Psoas muscle (tissue), 8 donors: ENCODE measurements around the gene WBP1. TPM values are rescaled to one million over a fixed set of nuclear protein-coding genes. Genes with fewer than 3 reads are reported as not detected.

Source experiments
- ATAC-seq, 4 donors: fragments of 200-7000 bp; cut with Tn5 transposase; one replicate each; pipeline ENCODE4 v1.9.1; 2020; ENCODE audit warnings: moderate library complexity in 3 of 4, mild to moderate bottlenecking in 2 of 4
- DNase-seq, 2 donors: peaks; one replicate each; pipeline ENCODE4 v3.0.0-alpha.2; 2020
- H3K27ac ChIP-seq: fragments of 200-600 bp; one replicate; pipeline ENCODE4 v1.8.0; 2022
- H3K27me3 ChIP-seq, 3 donors: fragments of 200-600 bp in 1 of 3; one replicate each; pipeline versions ENCODE4 v1.6.1 to v1.8.0; 2013 to 2022; ENCODE audit warnings: low read length in 2 of 3, mild to moderate bottlenecking in 2 of 3, moderate library complexity in 1 of 3; ENCODE audit not compliant: insufficient read depth in 3 of 3
- H3K36me3 ChIP-seq, 2 donors: fragments of 200-600 bp in 1 of 2; one replicate each; pipeline versions ENCODE4 v1.6.1 to v1.8.0; 2013 to 2022; ENCODE audit warnings: low read depth in 1 of 2, mild to moderate bottlenecking in 1 of 2, moderate library complexity in 1 of 2; ENCODE audit not compliant: insufficient read depth in 1 of 2
- H3K4me1 ChIP-seq: fragments of 200-600 bp; one replicate; pipeline ENCODE4 v1.8.0; 2022
- H3K4me3 ChIP-seq: fragments of 200-600 bp; one replicate; pipeline ENCODE4 v1.8.0; 2022; ENCODE audit warnings: mild to moderate bottlenecking
- H3K9me3 ChIP-seq: fragments of 200-600 bp; one replicate; pipeline ENCODE4 v1.8.0; 2022
- WGBS, 3 donors: extraction: QIAGEN DNeasy Blood & Tissue Kit; methylation state at CpG; one replicate each; pipeline versions ENCODE4 v1.1.6 to v1.1.7; 2013; 5-methylcytosine and 5-hydroxymethylcytosine counted together
- intact Hi-C, 2 donors: fragments of 100-400 bp; cut with DNase I; formaldehyde crosslinking; loops; one replicate each; pipeline versions ENCODE4 v1.11.0 to v1.14.2; 2022
- polyA plus RNA-seq, 3 donors: library from polyadenylated mRNA; stranded (reverse); fragments of 200-250 nt; gene quantifications; one replicate each; pipeline ENCODE4 v1.2.3, GENCODE V29; 2013
- total RNA-seq, 4 donors: library from RNA; stranded (reverse); fragmentation: NEBNext Ultra II Directional in 2 of 4; extraction: Animal tissue kit (Norgen Biotek cat#: 25700) in 2 of 4; gene quantifications; one replicate each; pipeline versions ENCODE4 v1.2.1 to v1.2.4, GENCODE V29; 2021 to 2023
- TF ChIP-seq, protein P1 (sequence below): fragments of 200-600 bp; IDR thresholded peaks from one replicate; pipeline ENCODE4 v1.8.0; 2022; ENCODE audit warnings: antibody characterized with exemption
- donor health status: healthy with polysubstance abuse.
- donor health status: DM: no; HTN: no; CAD: no; lungs with moderate emphysema.
- donor health status: Bipolar disorder and iron deficiency.
- donor health status: healthy.
- donor health status: DM: yes; HTN: yes; CAD: no.
- donor health status: DM: no; HTN: no; CAD: no.
- donor health status: DM: no; HTN: no; CAD: no.
- donor health status: DM: yes; HTN: yes; CAD: no.

WBP1 gene
- total and polyA plus RNA-seq, 7 donors: 19.4 to 41.3 (median 24.4) TPM

DNA sequence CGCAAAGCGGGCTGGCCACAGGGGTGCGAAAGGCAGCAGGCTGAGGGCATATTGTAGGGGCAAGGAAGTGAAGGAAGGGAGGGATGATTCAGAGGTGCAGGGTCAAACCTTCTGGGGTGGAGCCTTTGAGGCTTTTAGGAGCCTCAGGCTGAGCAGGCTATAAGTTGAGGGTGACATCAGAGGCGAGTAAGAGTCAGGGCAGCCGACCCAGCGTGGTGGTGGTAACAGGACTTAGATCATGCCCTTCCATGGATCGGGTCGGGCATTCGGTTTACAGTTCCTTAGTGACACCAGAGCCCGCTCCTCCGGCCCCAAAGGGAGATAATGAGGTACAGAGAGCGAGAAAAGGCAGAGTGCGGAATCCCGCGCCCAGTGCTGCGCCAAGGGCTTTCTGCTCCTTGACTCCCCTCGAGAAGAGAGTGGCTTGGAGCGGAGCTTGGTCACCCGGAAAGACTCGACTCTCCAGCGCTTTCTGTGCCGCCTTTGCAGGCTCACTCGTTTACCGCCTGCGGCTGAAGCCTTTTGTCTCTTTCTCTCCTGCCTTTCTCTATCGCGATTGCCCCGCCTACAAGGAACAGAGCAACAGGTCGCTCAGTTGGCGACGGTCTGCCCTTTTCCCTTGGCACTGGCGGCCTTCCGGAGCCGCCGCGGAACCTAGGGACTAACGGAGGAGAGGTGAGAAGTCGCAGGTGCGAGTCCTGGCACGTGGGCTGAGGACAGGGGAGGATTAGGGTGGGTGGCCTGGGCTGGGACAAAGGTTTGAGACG is 40.4 kb downstream of the WBP1 start:
- DNase-seq (no peak), ATAC-seq (peak in 3 of 4 donors; percentile 26 to 35 (median 28))
- H3K9me3 ChIP-seq: no peaks in the 10 kb centered on the region
- intact Hi-C loops: no loop called here
- H3K36me3 ChIP-seq: peaks cover 3 to 9% of the 10 kb centered on the region in 2 donors
- WGBS, 3 donors: 1 to 3% (median 2%) methylated on average over 41 of the region's 41 CpGs
- peaks cover 23% of the 10 kb centered on the region for H3K4me1 ChIP-seq
- H3K27ac ChIP-seq: no peak overlapping the region
- H3K27me3 ChIP-seq: peaks cover 0 to 66% (median 32%) of the 10 kb centered on the region in 3 donors
- peak overlapping the region; percentile 59 for H3K4me3 ChIP-seq
- TF ChIP-seq, protein P1, sequence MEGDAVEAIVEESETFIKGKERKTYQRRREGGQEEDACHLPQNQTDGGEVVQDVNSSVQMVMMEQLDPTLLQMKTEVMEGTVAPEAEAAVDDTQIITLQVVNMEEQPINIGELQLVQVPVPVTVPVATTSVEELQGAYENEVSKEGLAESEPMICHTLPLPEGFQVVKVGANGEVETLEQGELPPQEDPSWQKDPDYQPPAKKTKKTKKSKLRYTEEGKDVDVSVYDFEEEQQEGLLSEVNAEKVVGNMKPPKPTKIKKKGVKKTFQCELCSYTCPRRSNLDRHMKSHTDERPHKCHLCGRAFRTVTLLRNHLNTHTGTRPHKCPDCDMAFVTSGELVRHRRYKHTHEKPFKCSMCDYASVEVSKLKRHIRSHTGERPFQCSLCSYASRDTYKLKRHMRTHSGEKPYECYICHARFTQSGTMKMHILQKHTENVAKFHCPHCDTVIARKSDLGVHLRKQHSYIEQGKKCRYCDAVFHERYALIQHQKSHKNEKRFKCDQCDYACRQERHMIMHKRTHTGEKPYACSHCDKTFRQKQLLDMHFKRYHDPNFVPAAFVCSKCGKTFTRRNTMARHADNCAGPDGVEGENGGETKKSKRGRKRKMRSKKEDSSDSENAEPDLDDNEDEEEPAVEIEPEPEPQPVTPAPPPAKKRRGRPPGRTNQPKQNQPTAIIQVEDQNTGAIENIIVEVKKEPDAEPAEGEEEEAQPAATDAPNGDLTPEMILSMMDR: no peak

DNA sequence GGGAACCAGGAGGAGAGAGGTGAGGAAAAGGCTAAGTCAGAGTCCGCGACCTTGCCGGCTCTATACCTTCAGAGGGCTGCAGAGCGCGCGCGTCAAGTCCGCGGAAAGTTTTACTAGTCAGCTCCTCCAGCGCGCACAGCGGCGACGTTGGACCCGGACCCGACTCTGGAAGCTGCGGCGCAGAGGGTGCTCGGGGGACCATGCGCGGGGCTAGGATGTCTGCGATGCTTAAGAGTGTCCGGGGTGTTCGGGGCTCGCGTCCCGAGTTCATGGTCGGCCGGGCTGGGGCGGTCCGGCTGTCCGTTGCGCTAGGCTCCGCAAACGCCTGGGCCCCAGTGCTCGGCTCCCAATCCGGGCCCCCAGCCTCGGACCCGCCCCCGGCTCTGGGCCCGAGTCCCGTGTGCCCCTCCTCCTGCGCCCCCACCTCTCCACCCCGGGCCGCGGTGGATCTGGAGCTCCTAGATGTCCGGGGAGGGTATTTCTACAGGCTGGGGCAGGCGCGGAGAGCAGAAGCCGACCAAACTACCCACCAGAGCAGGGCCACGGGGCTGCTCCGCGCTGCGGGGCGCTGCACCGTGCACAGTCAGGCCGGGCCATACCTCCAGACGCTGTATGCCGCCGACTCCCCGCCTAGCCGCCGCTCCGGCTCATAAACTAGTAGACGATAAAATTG is 41.2 kb downstream of the WBP1 start, which contains the start of gene LBX2:
TSS of gene LBX2 (minus strand) at position 337 of the 673 bp plus-strand sequence. CDS start at position 271, 66 bp downstream.
- intact Hi-C loops: no loop called here
- 3 to 5% (median 4%) methylated on average over 49 to 65 of the region's 65 CpGs for WGBS, 3 donors
- H3K4me3 ChIP-seq: peak within 1 kb of the TSS; percentile 59
- DNase-seq (no peak), ATAC-seq (peak in 1 of 4 donors; percentile 14)
- H3K27ac ChIP-seq: no peak within 1 kb of the TSS
- TF ChIP-seq, protein P1: no peak
- no peaks in the 10 kb centered on the region for H3K9me3 ChIP-seq
- peaks cover 0 to 2% of the 10 kb centered on the region in 2 donors for H3K36me3 ChIP-seq
- peaks cover 0 to 72% (median 32%) of the 10 kb centered on the region in 3 donors for H3K27me3 ChIP-seq
- peaks cover 23% of the 10 kb centered on the region for H3K4me1 ChIP-seq

DNA sequence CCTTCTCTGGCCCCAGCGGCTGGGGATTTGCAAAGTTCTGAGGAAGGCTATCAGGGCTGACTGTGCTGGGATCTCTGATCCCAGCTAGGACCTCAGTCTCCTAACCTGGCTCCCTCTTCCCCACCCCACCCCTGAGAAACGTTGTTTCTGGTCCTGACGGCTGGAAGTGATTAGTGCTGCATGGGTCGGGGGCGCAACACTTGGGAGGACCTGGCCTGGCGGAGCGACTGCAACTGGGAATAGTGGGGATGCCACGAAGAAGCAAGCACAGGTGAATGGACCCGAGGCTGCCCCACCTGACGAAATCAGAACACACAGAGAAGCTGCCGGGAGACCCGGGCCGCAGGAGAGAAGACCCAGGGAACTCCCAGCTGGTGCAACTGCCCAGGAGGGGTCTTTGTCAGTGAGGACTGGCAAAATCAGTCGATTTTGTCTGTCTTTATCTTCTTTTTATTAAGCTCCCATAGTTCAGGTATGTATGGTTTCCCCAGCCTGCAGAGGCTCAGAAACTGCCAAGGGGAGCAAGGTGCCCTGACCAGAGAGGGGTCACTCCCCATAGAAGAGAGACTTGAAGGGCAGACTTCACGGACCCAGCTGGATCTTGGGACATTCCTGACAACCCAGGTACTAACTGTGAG is 41.8 kb downstream of the WBP1 start:
- Histone ChIP-seq H3K27ac (no peak overlapping the region), H3K4me3 (peak overlapping the region; percentile 59), H3K9me3 (no peaks in the 10 kb centered on the region), H3K27me3 (peaks cover 0 to 78% (median 32%) of the 10 kb centered on the region in 3 donors), H3K36me3 (peaks cover 0 to 6% of the 10 kb centered on the region in 2 donors), H3K4me1 (peaks cover 23% of the 10 kb centered on the region)
- DNase-seq: no peak
- TF ChIP-seq, protein P1: no peak
- no peak for ATAC-seq
- intact Hi-C loops: no loop called here
- 58 to 59% (median 59%) methylated on average over 14 to 15 of the region's 15 CpGs for WGBS, 3 donors

DNA sequence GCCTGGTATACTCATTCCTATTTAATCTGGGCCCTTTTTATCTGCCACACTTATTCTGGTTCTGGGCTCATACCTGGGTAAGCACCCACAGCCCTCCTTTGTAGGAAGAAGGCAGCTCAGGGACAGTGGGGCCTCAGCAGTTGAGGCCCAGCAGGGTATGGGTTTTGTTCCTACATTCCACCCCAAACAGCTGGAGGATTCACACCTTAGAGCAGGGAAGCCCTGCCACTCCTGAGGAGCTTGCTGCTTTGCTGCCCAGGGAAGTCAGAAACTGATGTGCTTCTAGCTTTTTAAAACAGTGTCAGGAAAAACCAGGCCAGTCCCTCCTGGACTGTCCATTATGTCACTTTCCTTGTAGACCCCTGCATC is 42.3 kb downstream of the WBP1 start:
- H3K36me3 ChIP-seq: peaks cover 0 to 11% of the 10 kb centered on the region in 2 donors
- no peak overlapping the region for H3K27ac ChIP-seq
- H3K27me3 ChIP-seq: peaks cover 0 to 81% (median 32%) of the 10 kb centered on the region in 3 donors
- H3K4me1 ChIP-seq: peaks cover 23% of the 10 kb centered on the region
- no peaks in the 10 kb centered on the region for H3K9me3 ChIP-seq
- no peak for ATAC-seq
- no peak for DNase-seq
- intact Hi-C loops: no loop called here
- H3K4me3 ChIP-seq: no peak overlapping the region
- TF ChIP-seq, protein P1: no peak
